Lower leg skin (tissue), 4 donors: ENCODE measurements around the gene ZNF599. TPM values are rescaled to one million over a fixed set of nuclear protein-coding genes. Genes with fewer than 3 reads are reported as not detected.

Experiments used
- DNase-seq, 2 donors: peaks; one replicate each; pipeline ENCODE4 v3.0.0-alpha.2; 2019; ENCODE audit warnings: low spot score in 2 of 2
- H3K4me3 ChIP-seq: fragments of 200-600 bp; sonication (generic); 2 replicates; pipeline ENCODE4 v1.5.1; 2017; ENCODE audit warnings: mild to moderate bottlenecking, low read depth; ENCODE audit not compliant: poor library complexity, severe bottlenecking
- POLR2A ChIP-seq, 2 donors: fragments of 450-650 bp; IDR thresholded peaks; one replicate each; pipeline ENCODE4 v1.6.1; 2016 to 2017; ENCODE audit warnings: antibody characterized with exemption in 2 of 2, mild to moderate bottlenecking in 1 of 2, moderate library complexity in 1 of 2
- WGBS, 2 donors: methylation state at CpG; one replicate each; pipeline ENCODE4 v1.1.5; 2018; 5-methylcytosine and 5-hydroxymethylcytosine counted together
- intact Hi-C: fragments of 100-400 bp; cut with DNase I; formaldehyde crosslinking; loops from one replicate; pipeline ENCODE4 v1.15.0; 2023; ENCODE audit warnings: low total_unique reads
- total RNA-seq, 4 donors: library from RNA; depleted of rRNA; stranded (reverse); fragments of >200 nt; gene quantifications; one replicate each; pipeline ENCODE4 v1.1.0, GENCODE V29; 2016
- TF ChIP-seq, protein P1 (sequence below), 3 donors: fragments of 450-650 bp; IDR thresholded peaks; one replicate each; pipeline ENCODE4 v1.5.1; 2016; ENCODE audit warnings: antibody characterized with exemption in 3 of 3, mild to moderate bottlenecking in 3 of 3, moderate library complexity in 2 of 3

The ZNF599 gene
- total RNA-seq, 4 donors from 2014 or later = 4.5 to 13.3 (median 6.9) TPM

DNA sequence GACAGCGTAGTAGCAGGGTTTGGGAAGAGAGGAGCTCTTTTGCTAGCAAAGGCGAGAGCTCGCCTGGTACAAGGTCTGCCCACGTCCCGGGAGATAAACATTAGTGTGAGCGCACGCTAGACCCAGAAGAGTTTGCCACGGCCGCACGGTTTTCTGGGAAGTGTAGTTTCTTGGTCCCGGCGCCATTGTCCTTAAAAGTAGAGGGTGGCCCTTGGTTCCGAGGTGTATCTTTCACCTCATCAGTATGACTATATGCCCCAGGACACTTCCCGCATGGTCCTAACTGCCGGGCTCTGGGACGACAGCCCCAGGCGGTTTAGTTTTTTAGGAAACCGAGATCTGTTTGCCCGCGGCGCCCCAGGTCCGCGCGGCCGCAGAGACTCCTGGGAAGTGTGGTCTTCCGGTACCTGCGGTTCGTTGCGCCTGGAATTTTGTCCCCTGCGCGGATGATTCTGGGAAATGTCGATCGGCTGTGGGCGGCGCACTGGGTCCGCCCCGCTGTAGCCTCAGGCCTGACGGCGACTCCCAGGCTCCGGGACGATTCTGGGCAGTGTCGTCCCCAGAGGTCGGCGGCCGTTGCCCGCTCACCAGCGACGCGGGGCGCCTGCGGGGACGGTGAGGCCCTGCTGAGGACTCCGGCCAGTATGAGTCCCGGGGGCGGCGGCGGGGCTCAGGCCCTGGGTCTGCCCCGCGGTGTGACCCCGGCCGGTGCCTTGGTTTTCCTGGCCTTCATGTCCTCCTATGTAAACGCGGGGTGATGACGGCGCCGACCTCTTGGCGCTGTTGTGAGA is 39.1 kb downstream of the ZNF599 start, which contains the start of gene ZNF181:
ZNF181 (plus strand) TSS at position 498 of the 791 bp plus-strand sequence. CDS start 795 bp downstream, outside the sequence.
- peak; percentile 85 to 97 for DNase-seq
- TF ChIP-seq, protein P1, sequence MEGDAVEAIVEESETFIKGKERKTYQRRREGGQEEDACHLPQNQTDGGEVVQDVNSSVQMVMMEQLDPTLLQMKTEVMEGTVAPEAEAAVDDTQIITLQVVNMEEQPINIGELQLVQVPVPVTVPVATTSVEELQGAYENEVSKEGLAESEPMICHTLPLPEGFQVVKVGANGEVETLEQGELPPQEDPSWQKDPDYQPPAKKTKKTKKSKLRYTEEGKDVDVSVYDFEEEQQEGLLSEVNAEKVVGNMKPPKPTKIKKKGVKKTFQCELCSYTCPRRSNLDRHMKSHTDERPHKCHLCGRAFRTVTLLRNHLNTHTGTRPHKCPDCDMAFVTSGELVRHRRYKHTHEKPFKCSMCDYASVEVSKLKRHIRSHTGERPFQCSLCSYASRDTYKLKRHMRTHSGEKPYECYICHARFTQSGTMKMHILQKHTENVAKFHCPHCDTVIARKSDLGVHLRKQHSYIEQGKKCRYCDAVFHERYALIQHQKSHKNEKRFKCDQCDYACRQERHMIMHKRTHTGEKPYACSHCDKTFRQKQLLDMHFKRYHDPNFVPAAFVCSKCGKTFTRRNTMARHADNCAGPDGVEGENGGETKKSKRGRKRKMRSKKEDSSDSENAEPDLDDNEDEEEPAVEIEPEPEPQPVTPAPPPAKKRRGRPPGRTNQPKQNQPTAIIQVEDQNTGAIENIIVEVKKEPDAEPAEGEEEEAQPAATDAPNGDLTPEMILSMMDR (IDR thresholded peaks at IDR 0.05) = no peak
- TF ChIP-seq POLR2A (IDR thresholded peaks at IDR 0.05) = no peak
- intact Hi-C loops = no loop called here
- peak within 1 kb of the TSS; percentile 78 for H3K4me3 ChIP-seq
- WGBS, 2 donors = 0 to 1% methylated on average over 30 to 31 of the region's 67 CpGs

DNA sequence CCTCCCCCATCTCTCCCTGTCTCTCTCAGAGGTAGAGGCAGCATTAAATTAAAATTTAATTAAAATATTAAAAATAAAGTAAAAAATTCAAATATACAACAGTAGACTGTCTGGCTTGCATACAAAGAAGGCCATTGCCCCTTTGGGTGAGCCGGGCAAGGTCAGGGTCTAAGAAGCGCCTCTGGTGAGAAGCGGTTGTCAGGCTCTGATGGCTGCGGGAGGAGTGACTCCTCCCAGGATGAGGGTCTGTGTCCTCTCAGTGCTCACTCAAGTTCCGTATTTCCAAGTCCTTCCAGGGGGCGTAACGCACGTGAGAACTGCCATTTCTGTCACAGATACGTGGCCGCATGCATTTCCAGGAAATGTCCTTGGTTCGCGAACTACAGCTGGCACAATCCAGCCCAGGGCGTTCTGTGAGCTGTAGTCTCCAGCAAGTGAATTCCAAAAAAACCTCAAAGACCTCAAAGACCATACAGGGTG is 39.7 kb downstream of the ZNF599 start:
- DNase-seq = peak; percentile 53 to 89
- 2% methylated on average over 13 of the region's 13 CpGs for WGBS, 2 donors
- peak overlapping the region; percentile 78 for H3K4me3 ChIP-seq
- TF ChIP-seq, protein P1 (IDR thresholded peaks at IDR 0.05) = no peak
- no peak for TF ChIP-seq POLR2A (IDR thresholded peaks at IDR 0.05)
- intact Hi-C loops = no loop called here

DNA sequence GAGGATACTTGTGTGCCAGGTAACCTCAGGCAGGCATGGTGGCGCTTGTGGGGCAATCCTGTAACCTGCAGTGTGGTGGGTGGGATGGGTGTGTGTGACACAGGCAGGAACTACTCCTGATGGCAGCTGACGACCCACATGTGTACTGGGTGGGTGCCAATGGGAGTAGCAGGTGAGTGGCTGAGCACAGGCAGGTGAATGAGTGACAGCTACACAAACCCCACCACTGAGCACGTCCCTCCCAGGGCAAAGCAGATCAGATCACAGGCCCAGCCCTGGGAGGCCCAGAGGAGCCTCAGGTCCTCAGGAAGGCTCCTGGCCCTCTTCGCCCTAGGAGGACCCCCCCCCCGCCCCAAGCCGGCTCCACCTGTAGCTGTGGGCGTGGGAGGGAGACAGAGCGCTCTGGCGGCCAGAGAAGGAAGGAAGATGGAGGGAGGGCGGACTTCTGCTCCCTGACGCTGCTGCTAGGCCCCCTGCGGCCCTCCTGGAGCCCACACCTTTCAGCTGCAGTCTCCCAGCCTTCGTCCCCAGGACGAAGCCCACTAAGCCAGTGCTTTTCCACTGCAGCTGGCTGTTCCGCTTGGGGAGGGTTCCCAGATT is 40.3 kb downstream of the ZNF599 start:
- WGBS, 2 donors = 27 to 45% methylated on average over 15 of the region's 15 CpGs
- TF ChIP-seq POLR2A (IDR thresholded peaks at IDR 0.05) = no peak
- TF ChIP-seq, protein P1 (IDR thresholded peaks at IDR 0.05) = no peak
- no peak for DNase-seq
- H3K4me3 ChIP-seq = peak overlapping the region; percentile 78
- intact Hi-C loops = no loop called here

DNA sequence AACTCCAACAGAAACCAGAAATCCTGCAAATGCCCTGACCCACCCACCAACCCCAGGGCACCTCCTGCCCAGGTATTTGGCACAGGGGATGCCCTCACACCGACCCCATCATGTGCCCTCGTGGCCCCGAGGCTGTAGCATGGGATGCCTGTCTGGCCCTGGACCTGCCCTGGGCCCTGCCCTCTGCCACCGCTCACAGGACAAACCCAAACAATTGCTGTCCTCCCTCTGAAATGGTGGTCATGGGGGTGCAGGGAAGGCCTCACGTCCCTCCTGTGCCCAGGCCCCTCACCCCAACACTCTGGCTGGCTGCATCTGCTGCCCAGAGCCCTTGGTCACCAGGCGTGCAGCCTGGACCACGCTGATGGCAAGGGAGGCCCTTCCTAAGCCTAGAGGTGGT is 41.1 kb downstream of the ZNF599 start:
- no peak for DNase-seq
- TF ChIP-seq, protein P1 (IDR thresholded peaks at IDR 0.05) = no peak
- no peak for TF ChIP-seq POLR2A (IDR thresholded peaks at IDR 0.05)
- WGBS, 2 donors = 76 to 80% methylated on average over 6 to 7 of the region's 7 CpGs
- intact Hi-C loops = no loop called here
- H3K4me3 ChIP-seq = no peak overlapping the region

DNA sequence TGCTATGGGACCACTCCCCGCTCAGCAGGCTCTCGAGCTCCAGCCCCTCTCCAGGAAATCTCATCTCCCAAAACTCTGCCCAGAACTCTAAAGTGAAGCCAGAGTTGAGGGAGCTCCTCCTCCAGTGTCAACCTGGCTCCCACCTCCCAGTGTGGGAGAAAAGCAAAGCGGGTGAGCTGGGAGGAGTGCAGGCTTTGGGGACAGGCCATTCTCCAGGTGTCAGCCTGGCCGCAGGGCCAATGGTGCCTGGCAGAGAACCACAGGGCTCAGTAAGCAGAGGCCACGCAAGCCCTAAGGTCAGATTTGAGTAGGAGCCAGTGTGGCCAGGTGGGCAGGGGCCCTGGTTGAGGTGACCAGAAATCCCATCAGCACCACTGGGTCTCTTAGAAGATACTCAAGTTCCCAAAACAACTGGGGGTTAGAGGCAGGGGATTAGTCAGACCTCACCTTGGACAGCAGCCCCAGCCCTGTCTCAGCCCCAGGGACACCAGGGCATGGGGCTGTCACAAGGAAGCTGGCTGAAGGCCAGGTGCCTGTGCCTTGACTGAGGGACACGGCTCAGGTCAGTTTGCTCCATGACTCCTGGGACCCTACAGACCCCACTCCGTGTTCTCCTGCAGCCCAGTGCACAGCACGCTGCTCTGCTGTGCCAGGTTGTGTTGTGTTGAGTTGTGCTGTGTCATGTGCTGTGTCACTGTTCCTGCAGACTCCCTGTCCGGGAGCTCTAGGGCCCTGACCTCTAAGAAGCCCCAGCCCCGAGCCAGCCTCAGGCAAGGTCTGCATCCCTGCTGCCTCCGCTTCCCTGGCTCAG is 41.8 kb downstream of the ZNF599 start:
- 78 to 92% methylated on average over 11 of the region's 11 CpGs for WGBS, 2 donors
- TF ChIP-seq, protein P1 (IDR thresholded peaks at IDR 0.05) = no peak
- no peak for TF ChIP-seq POLR2A (IDR thresholded peaks at IDR 0.05)
- no peak overlapping the region for H3K4me3 ChIP-seq
- intact Hi-C loops = no loop called here
- DNase-seq = no peak
